Measurements from ENCODE around the gene ASIC1.

- no peak for TF ChIP-seq EP300 (IDR thresholded peaks at IDR 0.05; ENCODE audit: borderline replicate concordance)
- no peak for TF ChIP-seq TEAD4 (IDR thresholded peaks at IDR 0.05)
- no peak for TF ChIP-seq FOXM1 (IDR thresholded peaks at IDR 0.05; ENCODE audit: borderline replicate concordance, low read depth)
- TF ChIP-seq REST (IDR thresholded peaks at IDR 0.05; ENCODE audit: low read depth) = no peak
- no peak for TF ChIP-seq RAD21 (IDR thresholded peaks at IDR 0.05; ENCODE audit: low read depth)
- no peak for TF ChIP-seq CEBPB (IDR thresholded peaks at IDR 0.05)
These were observed 788 bp upstream of the ASIC1 start for GRCh38 chr12:50056639-50056976.
